ENCODE data around the gene COL1A1. TPM values are rescaled to one million over a fixed set of nuclear protein-coding genes. Genes with fewer than 3 reads are reported as not detected.

Gene COL1A1
- total and polyA plus RNA-seq, 2 donors from 2014 or later: 9.2 to 142 TPM

GRCh38 chr17:50144845-50145531, 56.4 kb downstream of the COL1A1 start:
- DNase-seq (peak in 1 of 5 donors; percentile 72), FAIRE-seq (no peak)
- TF ChIP-seq, protein P1, sequence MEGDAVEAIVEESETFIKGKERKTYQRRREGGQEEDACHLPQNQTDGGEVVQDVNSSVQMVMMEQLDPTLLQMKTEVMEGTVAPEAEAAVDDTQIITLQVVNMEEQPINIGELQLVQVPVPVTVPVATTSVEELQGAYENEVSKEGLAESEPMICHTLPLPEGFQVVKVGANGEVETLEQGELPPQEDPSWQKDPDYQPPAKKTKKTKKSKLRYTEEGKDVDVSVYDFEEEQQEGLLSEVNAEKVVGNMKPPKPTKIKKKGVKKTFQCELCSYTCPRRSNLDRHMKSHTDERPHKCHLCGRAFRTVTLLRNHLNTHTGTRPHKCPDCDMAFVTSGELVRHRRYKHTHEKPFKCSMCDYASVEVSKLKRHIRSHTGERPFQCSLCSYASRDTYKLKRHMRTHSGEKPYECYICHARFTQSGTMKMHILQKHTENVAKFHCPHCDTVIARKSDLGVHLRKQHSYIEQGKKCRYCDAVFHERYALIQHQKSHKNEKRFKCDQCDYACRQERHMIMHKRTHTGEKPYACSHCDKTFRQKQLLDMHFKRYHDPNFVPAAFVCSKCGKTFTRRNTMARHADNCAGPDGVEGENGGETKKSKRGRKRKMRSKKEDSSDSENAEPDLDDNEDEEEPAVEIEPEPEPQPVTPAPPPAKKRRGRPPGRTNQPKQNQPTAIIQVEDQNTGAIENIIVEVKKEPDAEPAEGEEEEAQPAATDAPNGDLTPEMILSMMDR (IDR thresholded peaks at IDR 0.05; ENCODE audit: borderline replicate concordance, extremely low read depth, insufficient read depth): no peak
- Histone ChIP-seq H3K27ac (ENCODE audit: low read depth in 2 of 2, low read length in 2 of 2) (no peak overlapping the region), H3K4me1 (ENCODE audit: control insufficient read depth in 2 of 3, insufficient read depth in 2 of 3, low read depth in 1 of 3, low read length in 3 of 3) (peaks cover 0 to 52% (median 26%) of the 10 kb centered on the region in 3 donors), H3K36me3 (ENCODE audit: control insufficient read depth in 2 of 3, insufficient read depth in 3 of 3, low read length in 3 of 3) (peaks cover 0 to 37% (median 14%) of the 10 kb centered on the region in 3 donors), H3K4me3 (ENCODE audit: low read length in 3 of 3) (no peak overlapping the region), H3K9ac (ENCODE audit: low read length in 3 of 3) (no peak overlapping the region), H3K27me3 (ENCODE audit: control insufficient read depth, insufficient read depth, low read length) (no peaks in the 10 kb centered on the region), H3K9me3 (ENCODE audit: control insufficient read depth in 2 of 3, insufficient read depth in 1 of 3, low read length in 3 of 3) (no peaks in the 10 kb centered on the region)
- intact Hi-C loops (cut with DNase I): no loop called here

- Histone ChIP-seq H3K9me3 (ENCODE audit: control insufficient read depth in 2 of 3, insufficient read depth in 1 of 3, low read length in 3 of 3) (no peaks in the 10 kb centered on the region), H3K4me3 (ENCODE audit: low read length in 3 of 3) (no peak overlapping the region), H3K9ac (ENCODE audit: low read length in 3 of 3) (no peak overlapping the region), H3K36me3 (ENCODE audit: control insufficient read depth in 2 of 3, insufficient read depth in 3 of 3, low read length in 3 of 3) (peaks cover under 1 to 41% (median 18%) of the 10 kb centered on the region in 3 donors), H3K27me3 (ENCODE audit: control insufficient read depth, insufficient read depth, low read length) (no peaks in the 10 kb centered on the region), H3K4me1 (ENCODE audit: control insufficient read depth in 2 of 3, insufficient read depth in 2 of 3, low read depth in 1 of 3, low read length in 3 of 3) (peaks cover 0 to 52% (median 27%) of the 10 kb centered on the region in 3 donors), H3K27ac (ENCODE audit: low read depth in 2 of 2, low read length in 2 of 2) (no peak overlapping the region)
- intact Hi-C loops (cut with DNase I): no loop called here
- FAIRE-seq (no peak), DNase-seq (no peak)
- TF ChIP-seq, protein P1 (IDR thresholded peaks at IDR 0.05; ENCODE audit: borderline replicate concordance, extremely low read depth, insufficient read depth): no peak
These were observed 57.1 kb downstream of the COL1A1 start for GRCh38 chr17:50144355-50144754.

GRCh38 chr17:50143461-50144176, 57.8 kb downstream of the COL1A1 start:
- H3K4me3 ChIP-seq (ENCODE audit: low read length in 3 of 3): no peak overlapping the region
- no peak overlapping the region for H3K9ac ChIP-seq (ENCODE audit: low read length in 3 of 3)
- no peaks in the 10 kb centered on the region for H3K27me3 ChIP-seq (ENCODE audit: control insufficient read depth, insufficient read depth, low read length)
- H3K4me1 ChIP-seq (ENCODE audit: control insufficient read depth in 2 of 3, insufficient read depth in 2 of 3, low read depth in 1 of 3, low read length in 3 of 3): peaks cover 0 to 52% (median 28%) of the 10 kb centered on the region in 3 donors
- no peaks in the 10 kb centered on the region for H3K9me3 ChIP-seq (ENCODE audit: control insufficient read depth in 2 of 3, insufficient read depth in 1 of 3, low read length in 3 of 3)
- peaks cover 5 to 49% (median 25%) of the 10 kb centered on the region in 3 donors for H3K36me3 ChIP-seq (ENCODE audit: control insufficient read depth in 2 of 3, insufficient read depth in 3 of 3, low read length in 3 of 3)
- FAIRE-seq: no peak
- TF ChIP-seq, protein P1 (IDR thresholded peaks at IDR 0.05; ENCODE audit: borderline replicate concordance, extremely low read depth, insufficient read depth): no peak
- H3K27ac ChIP-seq (ENCODE audit: low read depth in 2 of 2, low read length in 2 of 2): no peak overlapping the region
- intact Hi-C loops (cut with DNase I): no loop called here
- peak in 1 of 5 donors; percentile 78 for DNase-seq
